ENCODE results near the gene MTHFD1L.
"Not testable (repeated sequence)": the region's sequence is repeated elsewhere in the genome, so short reads cannot be mapped to it uniquely, and the experiment has no call there.

The MTHFD1L gene

DNA sequence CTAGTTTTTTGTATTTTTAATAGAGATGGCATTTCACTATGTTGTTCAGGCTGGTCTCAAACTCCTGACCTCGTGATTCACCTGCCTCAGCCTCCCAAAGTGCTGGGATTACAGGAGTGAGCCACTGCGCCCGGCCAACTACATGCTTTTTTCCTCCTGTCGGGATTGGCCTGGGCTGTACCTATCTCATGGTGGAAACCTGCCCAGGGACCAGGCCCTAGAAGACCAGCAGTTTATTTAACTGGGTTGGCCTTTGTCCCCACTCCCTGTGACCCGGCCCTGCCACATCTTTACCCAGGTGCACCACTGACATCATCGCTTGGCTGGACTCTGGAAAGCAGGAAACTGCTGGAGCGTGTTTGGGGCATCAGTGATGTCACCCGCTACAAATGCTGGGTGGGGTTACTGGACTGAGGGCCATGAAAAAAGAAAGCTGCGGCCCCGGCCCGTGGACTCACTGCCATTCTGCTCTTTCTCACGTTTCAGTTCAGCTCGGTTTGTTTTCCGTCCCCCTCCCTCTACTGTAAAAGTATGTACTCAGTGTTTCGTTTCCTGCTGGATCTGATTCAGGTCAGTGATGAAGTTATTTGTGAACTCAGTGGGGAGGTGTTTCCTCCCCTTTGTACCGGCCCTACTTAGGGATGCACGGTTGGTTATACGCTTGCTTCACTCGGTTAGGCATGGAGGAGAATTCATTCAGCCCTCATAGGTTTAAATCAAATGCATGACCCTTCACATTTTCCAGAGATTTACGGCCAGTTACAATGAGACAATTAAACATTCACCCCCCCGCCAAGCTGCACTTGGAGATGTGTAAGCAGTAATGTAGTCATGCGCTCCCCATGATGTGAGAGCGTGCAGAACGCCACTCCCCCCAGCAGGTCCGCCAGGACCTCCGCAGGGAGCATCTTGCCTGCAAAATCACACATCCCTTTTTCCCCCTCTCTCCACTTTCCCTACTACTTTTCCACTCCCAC lies 179.3 kb downstream of the MTHFD1L start:
- FAIRE-seq = no peak

GRCh38 chr6:151045511-151046222 lies 180.2 kb downstream of the MTHFD1L start:
- FAIRE-seq = not testable (repeated sequence)

GRCh38 chr6:151051164-151051563 lies 185.7 kb downstream of the MTHFD1L start:
- FAIRE-seq = no peak

GRCh38 chr6:151052021-151052646 lies 186.6 kb downstream of the MTHFD1L start:
- FAIRE-seq = no peak

GRCh38 chr6:151054306-151054705 lies 188.8 kb downstream of the MTHFD1L start:
- FAIRE-seq = no peak

GRCh38 chr6:151056230-151056907 lies 190.9 kb downstream of the MTHFD1L start:
- FAIRE-seq = no peak

- no peak for FAIRE-seq
Observed at GRCh38 chr6:151057061-151057460, 191.6 kb downstream of the MTHFD1L start.

DNA sequence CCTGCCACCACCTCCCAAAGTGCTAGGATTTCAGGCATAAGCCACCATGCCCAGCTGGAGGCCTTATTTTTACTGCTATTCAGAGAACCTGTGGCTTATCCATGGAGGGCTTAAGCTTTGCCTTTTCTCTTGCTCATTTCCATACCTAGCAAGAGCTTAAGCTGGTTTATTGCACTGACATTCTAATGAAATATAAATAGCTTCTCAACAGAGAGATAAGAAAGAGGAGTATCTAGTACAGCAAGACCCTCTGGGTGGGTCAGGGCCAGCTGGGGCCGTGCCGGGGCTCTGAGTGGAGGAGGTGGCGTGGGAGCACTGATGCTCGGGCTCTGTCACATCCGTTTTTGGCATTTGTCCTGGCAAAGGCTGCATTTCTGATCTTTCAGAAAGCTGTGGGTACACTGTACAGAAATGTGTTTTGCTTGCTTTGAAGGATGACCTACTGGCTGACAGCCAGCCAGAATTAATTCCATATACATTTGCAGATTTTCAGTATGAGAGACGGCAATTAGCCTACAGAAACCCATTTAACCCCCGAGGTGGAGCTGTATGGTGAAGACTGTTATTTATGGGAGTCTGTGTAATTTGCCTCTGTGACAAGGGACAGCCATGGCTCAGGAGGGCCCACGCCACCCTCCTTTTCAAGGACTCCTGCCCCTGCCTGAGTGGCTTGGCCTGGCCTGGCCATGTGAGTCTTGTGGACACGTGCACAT lies 192.7 kb downstream of the MTHFD1L start:
- FAIRE-seq = no peak

DNA sequence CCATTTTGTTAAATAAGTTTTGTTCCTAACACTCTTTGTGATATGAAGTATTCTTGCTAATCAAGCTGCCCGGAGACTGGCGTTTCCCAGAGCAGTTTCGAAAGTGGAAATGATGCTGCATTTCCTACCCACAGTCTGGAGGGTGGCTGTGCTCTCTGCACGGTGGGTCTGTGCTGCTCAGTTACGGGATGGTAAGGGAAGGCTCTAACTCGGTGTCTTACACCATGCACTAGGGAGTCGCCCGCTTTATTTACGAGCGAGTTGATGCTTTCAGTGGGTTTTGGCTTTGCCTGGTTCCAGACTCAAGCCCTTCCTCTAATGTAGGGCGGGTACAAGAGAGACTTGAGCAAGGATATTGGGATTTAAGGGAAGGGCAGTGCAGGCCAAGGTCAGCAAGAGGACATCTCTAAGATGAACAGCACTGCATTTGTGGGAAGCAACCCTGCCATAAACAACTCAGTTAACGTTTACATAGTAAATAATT lies 194.2 kb downstream of the MTHFD1L start:
- FAIRE-seq = no peak

DNA sequence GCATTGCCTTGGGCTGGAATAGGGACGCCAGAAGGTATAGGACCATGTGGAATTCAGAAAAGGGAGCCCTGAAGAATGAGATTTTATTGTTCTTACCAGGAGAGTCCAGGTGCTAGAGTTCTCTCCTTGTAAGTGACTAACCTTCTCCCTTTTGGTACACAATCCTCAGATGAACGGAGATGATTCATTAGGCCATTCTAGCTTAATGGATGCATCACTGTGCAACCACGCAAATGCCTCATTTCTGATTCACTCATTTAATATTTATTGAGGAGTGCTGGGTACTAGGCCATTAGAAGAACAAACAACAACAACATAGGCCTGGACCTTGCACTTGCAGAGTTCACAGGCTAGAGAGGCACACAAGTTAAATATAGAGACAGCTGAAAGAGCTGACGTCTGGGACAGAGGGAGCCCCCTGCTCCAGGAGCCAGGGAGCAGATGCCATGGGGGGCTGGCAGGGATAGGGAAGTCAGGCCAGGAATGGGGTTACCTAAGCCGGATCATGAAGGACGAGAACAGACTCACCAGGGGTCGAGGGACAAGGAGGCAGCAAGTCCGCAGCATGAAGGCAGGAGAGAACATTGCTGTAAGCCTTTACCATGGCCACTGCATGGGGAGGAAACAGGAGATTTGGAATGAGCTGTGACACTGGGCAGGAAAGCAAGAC lies 194.7 kb downstream of the MTHFD1L start:
- no peak for FAIRE-seq

DNA sequence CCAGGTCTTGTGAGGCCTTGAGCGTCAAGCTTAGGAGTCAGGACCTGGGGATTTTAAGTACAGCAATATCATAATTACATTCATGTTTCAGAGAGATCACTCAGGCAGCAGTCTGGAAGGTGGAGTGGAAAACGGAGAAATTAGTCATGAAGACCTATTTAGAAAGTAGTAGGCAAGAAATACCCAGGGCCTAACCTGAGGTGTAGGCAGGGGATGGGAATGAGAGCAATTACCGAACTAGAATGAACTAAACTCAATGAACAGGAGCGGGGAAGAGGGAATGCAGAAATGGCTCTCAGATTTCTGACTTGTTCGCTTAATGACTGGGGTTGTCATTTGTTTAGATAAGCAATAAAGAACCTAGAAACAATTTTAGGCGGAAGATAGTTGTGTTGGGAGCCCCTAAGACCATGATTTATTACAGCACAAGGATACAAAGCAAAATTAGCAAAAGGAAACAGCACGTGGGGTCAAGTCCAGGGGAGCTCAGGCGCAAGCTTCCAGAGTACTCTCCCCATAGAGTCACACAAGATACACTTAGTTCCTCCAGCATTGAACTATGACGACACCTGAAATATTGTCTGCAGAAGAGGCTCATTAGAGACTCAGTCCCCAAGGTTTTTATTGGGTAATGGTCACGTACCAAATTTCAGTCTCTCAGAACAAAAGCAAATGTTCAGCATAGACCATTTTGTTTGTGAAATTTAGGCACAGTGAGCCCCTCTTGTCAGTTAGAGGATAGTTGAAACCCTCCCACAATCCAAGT lies 195.4 kb downstream of the MTHFD1L start:
- FAIRE-seq = no peak

GRCh38 chr6:151063352-151063751 lies 197.8 kb downstream of the MTHFD1L start:
- no peak for FAIRE-seq

GRCh38 chr6:151063842-151064647 lies 198.5 kb downstream of the MTHFD1L start:
- no peak for FAIRE-seq

DNA sequence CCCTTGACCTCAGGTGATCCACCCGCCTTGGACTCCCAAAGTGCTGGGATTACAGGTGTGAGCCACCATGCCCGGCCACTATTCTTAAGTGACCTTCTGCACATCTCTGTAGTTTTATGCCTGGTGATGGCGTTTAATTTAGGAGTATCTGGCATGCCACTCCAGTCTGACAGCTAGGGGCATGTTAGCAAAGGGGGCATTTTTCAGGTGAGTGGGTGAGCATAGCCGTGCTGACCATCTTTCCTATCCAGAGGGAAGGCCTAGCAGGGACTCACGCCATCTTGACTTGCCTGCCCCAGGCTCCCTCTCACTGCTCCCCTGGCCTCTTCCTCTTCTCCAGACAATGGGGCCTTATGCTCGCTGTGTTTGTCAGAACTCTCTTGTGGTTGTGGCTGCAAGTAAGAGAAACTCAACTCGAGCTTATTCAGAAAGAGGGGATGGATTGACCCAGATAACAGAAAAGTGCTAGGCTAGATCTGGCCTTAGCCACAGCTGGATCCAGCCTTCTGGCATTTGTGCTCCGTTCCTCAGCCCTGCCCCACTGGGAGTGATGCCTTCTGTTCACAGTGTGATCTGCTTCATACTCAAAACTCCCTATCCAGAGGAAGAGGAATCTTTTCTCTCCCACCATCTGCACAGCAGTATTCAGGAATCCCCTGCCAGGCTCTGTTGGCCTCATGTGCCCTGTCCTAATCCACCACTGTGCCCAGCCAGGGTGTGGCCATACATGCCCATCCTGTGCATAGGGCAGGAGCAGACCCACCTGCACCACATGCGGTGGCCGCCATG lies 199.7 kb downstream of the MTHFD1L start:
- no peak for FAIRE-seq

- FAIRE-seq = no peak
Observed at GRCh38 chr6:151067684-151068596, 202.4 kb downstream of the MTHFD1L start.

DNA sequence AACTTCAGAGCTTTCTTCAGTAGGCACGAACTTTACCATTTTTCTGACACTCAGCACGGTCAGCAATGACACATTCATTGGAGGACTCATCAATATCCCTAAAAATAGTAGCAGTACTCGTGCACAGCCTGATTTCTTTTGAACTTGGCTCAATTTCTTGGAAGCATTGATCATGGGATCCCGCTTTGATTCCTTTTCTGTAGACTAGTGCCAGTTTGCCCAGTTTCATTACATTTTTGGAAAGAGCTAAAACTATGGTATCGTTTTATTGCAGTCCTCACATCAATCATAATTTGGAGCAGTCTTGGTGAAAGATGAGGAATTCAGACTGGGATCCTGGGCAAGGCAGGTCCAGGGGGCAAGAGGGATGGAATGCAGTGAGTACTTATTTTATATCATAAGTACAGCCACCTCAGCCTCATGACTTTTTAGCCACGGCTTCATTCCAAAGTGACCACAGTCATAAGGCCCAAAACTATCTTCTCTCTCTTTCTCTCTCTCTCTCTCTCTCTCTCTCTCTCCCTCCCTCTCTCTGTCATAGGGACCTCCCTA lies 203.3 kb downstream of the MTHFD1L start:
- FAIRE-seq = no peak

- no peak for FAIRE-seq
Observed at GRCh38 chr6:151069641-151070040, 204.1 kb downstream of the MTHFD1L start.

All from colon (tissue), 2 donors.